ENCODE results near the gene SMPX.

The SMPX gene

GRCh38 chrX:21747558-21747957, 10.4 kb downstream of the SMPX start:
- no peaks in the 10 kb centered on the region for H3K36me3 ChIP-seq (ENCODE audit: control insufficient read depth in 2 of 2, insufficient read depth in 2 of 2, low read length in 2 of 2)
- peaks cover 0 to 6% of the 10 kb centered on the region in 2 donors for H3K27me3 ChIP-seq (ENCODE audit: control insufficient read depth in 2 of 2, insufficient read depth in 2 of 2, low read length in 2 of 2)
- H3K27ac ChIP-seq (ENCODE audit: low read depth in 2 of 2, low read length in 2 of 2), result no peak overlapping the region
- H3K9me3 ChIP-seq (ENCODE audit: control insufficient read depth in 2 of 2, low read length in 2 of 2), result no peaks in the 10 kb centered on the region
- H3K4me1 ChIP-seq (ENCODE audit: control insufficient read depth in 2 of 2, insufficient read depth in 2 of 2, low read length in 2 of 2), result no peaks in the 10 kb centered on the region
- H3K9ac ChIP-seq (ENCODE audit: low read depth in 1 of 2, low read length in 2 of 2), result no peak overlapping the region
- no peak overlapping the region for H3K4me3 ChIP-seq (ENCODE audit: low read length in 2 of 2)

GRCh38 chrX:21745756-21746155, 12.2 kb downstream of the SMPX start:
- Histone ChIP-seq H3K4me3 (ENCODE audit: low read length in 2 of 2) (no peak overlapping the region), H3K4me1 (ENCODE audit: control insufficient read depth in 2 of 2, insufficient read depth in 2 of 2, low read length in 2 of 2) (no peaks in the 10 kb centered on the region), H3K9me3 (ENCODE audit: control insufficient read depth in 2 of 2, low read length in 2 of 2) (no peaks in the 10 kb centered on the region), H3K36me3 (ENCODE audit: control insufficient read depth in 2 of 2, insufficient read depth in 2 of 2, low read length in 2 of 2) (no peaks in the 10 kb centered on the region), H3K9ac (ENCODE audit: low read depth in 1 of 2, low read length in 2 of 2) (no peak overlapping the region), H3K27me3 (ENCODE audit: control insufficient read depth in 2 of 2, insufficient read depth in 2 of 2, low read length in 2 of 2) (peaks cover 3 to 6% of the 10 kb centered on the region in 2 donors), H3K27ac (ENCODE audit: low read depth in 2 of 2, low read length in 2 of 2) (no peak overlapping the region)

- no peaks in the 10 kb centered on the region for H3K36me3 ChIP-seq (ENCODE audit: control insufficient read depth in 2 of 2, insufficient read depth in 2 of 2, low read length in 2 of 2)
Measured at GRCh38 chrX:21744721-21745120, 13.2 kb downstream of the SMPX start.

GRCh38 chrX:21744060-21744459, 13.9 kb downstream of the SMPX start:
- no peaks in the 10 kb centered on the region for H3K4me1 ChIP-seq (ENCODE audit: control insufficient read depth in 2 of 2, insufficient read depth in 2 of 2, low read length in 2 of 2)
- H3K36me3 ChIP-seq (ENCODE audit: control insufficient read depth in 2 of 2, insufficient read depth in 2 of 2, low read length in 2 of 2), result no peaks in the 10 kb centered on the region
- H3K27ac ChIP-seq (ENCODE audit: low read depth in 2 of 2, low read length in 2 of 2), result no peak overlapping the region
- H3K4me3 ChIP-seq (ENCODE audit: low read length in 2 of 2), result no peak overlapping the region
- H3K9me3 ChIP-seq (ENCODE audit: control insufficient read depth in 2 of 2, low read length in 2 of 2), result no peaks in the 10 kb centered on the region
- H3K27me3 ChIP-seq (ENCODE audit: control insufficient read depth in 2 of 2, insufficient read depth in 2 of 2, low read length in 2 of 2), result peaks cover 3 to 6% of the 10 kb centered on the region in 2 donors
- no peak overlapping the region for H3K9ac ChIP-seq (ENCODE audit: low read depth in 1 of 2, low read length in 2 of 2)

More at GRCh38 chrX:21744721-21745120, 13.2 kb downstream of the SMPX start:
- H3K27me3 ChIP-seq (ENCODE audit: control insufficient read depth in 2 of 2, insufficient read depth in 2 of 2, low read length in 2 of 2), result peaks cover 3 to 6% of the 10 kb centered on the region in 2 donors
- no peak overlapping the region for H3K9ac ChIP-seq (ENCODE audit: low read depth in 1 of 2, low read length in 2 of 2)
- H3K9me3 ChIP-seq (ENCODE audit: control insufficient read depth in 2 of 2, low read length in 2 of 2), result no peaks in the 10 kb centered on the region
- H3K27ac ChIP-seq (ENCODE audit: low read depth in 2 of 2, low read length in 2 of 2), result no peak overlapping the region
- H3K4me3 ChIP-seq (ENCODE audit: low read length in 2 of 2), result no peak overlapping the region
- H3K4me1 ChIP-seq (ENCODE audit: control insufficient read depth in 2 of 2, insufficient read depth in 2 of 2, low read length in 2 of 2), result no peaks in the 10 kb centered on the region

- no peaks in the 10 kb centered on the region for H3K4me1 ChIP-seq (ENCODE audit: control insufficient read depth in 2 of 2, insufficient read depth in 2 of 2, low read length in 2 of 2)
- H3K36me3 ChIP-seq (ENCODE audit: control insufficient read depth in 2 of 2, insufficient read depth in 2 of 2, low read length in 2 of 2), result no peaks in the 10 kb centered on the region
- H3K9ac ChIP-seq (ENCODE audit: low read depth in 1 of 2, low read length in 2 of 2), result no peak overlapping the region
- H3K27ac ChIP-seq (ENCODE audit: low read depth in 2 of 2, low read length in 2 of 2), result no peak overlapping the region
- peaks cover 0 to 3% of the 10 kb centered on the region in 2 donors for H3K27me3 ChIP-seq (ENCODE audit: control insufficient read depth in 2 of 2, insufficient read depth in 2 of 2, low read length in 2 of 2)
- H3K9me3 ChIP-seq (ENCODE audit: control insufficient read depth in 2 of 2, low read length in 2 of 2), result no peaks in the 10 kb centered on the region
- no peak overlapping the region for H3K4me3 ChIP-seq (ENCODE audit: low read length in 2 of 2)
Measured at GRCh38 chrX:21741869-21742701, 15.8 kb downstream of the SMPX start.

GRCh38 chrX:21741364-21741763, 16.6 kb downstream of the SMPX start:
- H3K4me1 ChIP-seq (ENCODE audit: control insufficient read depth in 2 of 2, insufficient read depth in 2 of 2, low read length in 2 of 2), result no peaks in the 10 kb centered on the region
- H3K27me3 ChIP-seq (ENCODE audit: control insufficient read depth in 2 of 2, insufficient read depth in 2 of 2, low read length in 2 of 2), result peaks cover 0 to 3% of the 10 kb centered on the region in 2 donors
- no peaks in the 10 kb centered on the region for H3K36me3 ChIP-seq (ENCODE audit: control insufficient read depth in 2 of 2, insufficient read depth in 2 of 2, low read length in 2 of 2)
- no peak overlapping the region for H3K9ac ChIP-seq (ENCODE audit: low read depth in 1 of 2, low read length in 2 of 2)
- H3K4me3 ChIP-seq (ENCODE audit: low read length in 2 of 2), result no peak overlapping the region
- no peaks in the 10 kb centered on the region for H3K9me3 ChIP-seq (ENCODE audit: control insufficient read depth in 2 of 2, low read length in 2 of 2)
- H3K27ac ChIP-seq (ENCODE audit: low read depth in 2 of 2, low read length in 2 of 2), result no peak overlapping the region

- H3K36me3 ChIP-seq (ENCODE audit: control insufficient read depth in 2 of 2, insufficient read depth in 2 of 2, low read length in 2 of 2), result no peaks in the 10 kb centered on the region
- H3K27me3 ChIP-seq (ENCODE audit: control insufficient read depth in 2 of 2, insufficient read depth in 2 of 2, low read length in 2 of 2), result peaks cover 0 to 3% of the 10 kb centered on the region in 2 donors
- H3K9ac ChIP-seq (ENCODE audit: low read depth in 1 of 2, low read length in 2 of 2), result no peak overlapping the region
- no peaks in the 10 kb centered on the region for H3K4me1 ChIP-seq (ENCODE audit: control insufficient read depth in 2 of 2, insufficient read depth in 2 of 2, low read length in 2 of 2)
- H3K9me3 ChIP-seq (ENCODE audit: control insufficient read depth in 2 of 2, low read length in 2 of 2), result no peaks in the 10 kb centered on the region
- no peak overlapping the region for H3K27ac ChIP-seq (ENCODE audit: low read depth in 2 of 2, low read length in 2 of 2)
- no peak overlapping the region for H3K4me3 ChIP-seq (ENCODE audit: low read length in 2 of 2)
Measured at GRCh38 chrX:21740329-21741274, 17.3 kb downstream of the SMPX start.

GRCh38 chrX:21738950-21739287, 19.0 kb downstream of the SMPX start:
- no peak overlapping the region for H3K27ac ChIP-seq (ENCODE audit: low read depth in 2 of 2, low read length in 2 of 2)
- H3K9me3 ChIP-seq (ENCODE audit: control insufficient read depth in 2 of 2, low read length in 2 of 2), result no peaks in the 10 kb centered on the region
- no peaks in the 10 kb centered on the region for H3K36me3 ChIP-seq (ENCODE audit: control insufficient read depth in 2 of 2, insufficient read depth in 2 of 2, low read length in 2 of 2)
- H3K27me3 ChIP-seq (ENCODE audit: control insufficient read depth in 2 of 2, insufficient read depth in 2 of 2, low read length in 2 of 2), result peaks cover 0 to 3% of the 10 kb centered on the region in 2 donors
- H3K4me1 ChIP-seq (ENCODE audit: control insufficient read depth in 2 of 2, insufficient read depth in 2 of 2, low read length in 2 of 2), result no peaks in the 10 kb centered on the region
- no peak overlapping the region for H3K4me3 ChIP-seq (ENCODE audit: low read length in 2 of 2)
- no peak overlapping the region for H3K9ac ChIP-seq (ENCODE audit: low read depth in 1 of 2, low read length in 2 of 2)

GRCh38 chrX:21738210-21738949, 19.5 kb downstream of the SMPX start:
- Histone ChIP-seq H3K9ac (ENCODE audit: low read depth in 1 of 2, low read length in 2 of 2) (no peak overlapping the region), H3K4me1 (ENCODE audit: control insufficient read depth in 2 of 2, insufficient read depth in 2 of 2, low read length in 2 of 2) (no peaks in the 10 kb centered on the region), H3K27me3 (ENCODE audit: control insufficient read depth in 2 of 2, insufficient read depth in 2 of 2, low read length in 2 of 2) (peaks cover 0 to 3% of the 10 kb centered on the region in 2 donors), H3K9me3 (ENCODE audit: control insufficient read depth in 2 of 2, low read length in 2 of 2) (no peaks in the 10 kb centered on the region), H3K27ac (ENCODE audit: low read depth in 2 of 2, low read length in 2 of 2) (no peak overlapping the region), H3K4me3 (ENCODE audit: low read length in 2 of 2) (no peak overlapping the region), H3K36me3 (ENCODE audit: control insufficient read depth in 2 of 2, insufficient read depth in 2 of 2, low read length in 2 of 2) (no peaks in the 10 kb centered on the region)
